Posterior vena cava (tissue), 2 donors: Measurements from ENCODE around the gene SLC38A3. TPM values are rescaled to one million over a fixed set of nuclear protein-coding genes. Genes with fewer than 3 reads are reported as not detected.
"Not testable (repeated sequence)": the region's sequence is repeated elsewhere in the genome, so short reads cannot be mapped to it uniquely, and the experiment has no call there.

Experiments
- DNase-seq: peaks from one replicate; pipeline ENCODE4 v3.0.0-alpha.2; 2020; ENCODE audit warnings: low spot score
- intact Hi-C, 2 donors: fragments of 100-400 bp; cut with DNase I; formaldehyde crosslinking; loops; one replicate each; pipeline versions ENCODE4 v1.14.1 to v1.14.2; 2022 to 2023
- total RNA-seq, 2 donors: library from RNA; stranded (reverse); fragmentation: NEBNext Ultra II Directional; extraction: Animal tissue kit (Norgen Biotek cat#: 25700); gene quantifications; one replicate each; pipeline ENCODE4 v1.2.1, GENCODE V29; 2021
- donor health status: DM: yes; HTN: yes; CAD: no.
- donor health status: DM: yes; HTN: yes; CAD: no.

The SLC38A3 gene
- total RNA-seq, 2 donors from 2014 or later: 0.37 to 0.62 TPM

GRCh38 chr3:50241713-50242380, 36.8 kb downstream of the SLC38A3 start:
- DNase-seq: no peak
- intact Hi-C loops: no loop called here

- intact Hi-C loops: no loop called here
- no peak for DNase-seq
Measured at GRCh38 chr3:50242381-50242770, 37.3 kb downstream of the SLC38A3 start.

- peak; percentile 93 for DNase-seq
- intact Hi-C loops: no loop called here
Measured at GRCh38 chr3:50242851-50243542, 37.9 kb downstream of the SLC38A3 start.

GRCh38 chr3:50243543-50243895, 38.4 kb downstream of the SLC38A3 start:
- intact Hi-C loops: no loop called here

GRCh38 chr3:50244813-50245212, 39.7 kb downstream of the SLC38A3 start:
- intact Hi-C loops, DNase-seq: not testable (repeated sequence)

More at GRCh38 chr3:50243543-50243895, 38.4 kb downstream of the SLC38A3 start:
- DNase-seq: no peak

GRCh38 chr3:50245251-50245745, 40.2 kb downstream of the SLC38A3 start:
- intact Hi-C loops: no loop called here

GRCh38 chr3:50245831-50246516, 40.9 kb downstream of the SLC38A3 start:
- DNase-seq: peak; percentile 98
- intact Hi-C loops: loop anchor here in 1 of 2 donors (2.0 kb wide), 1 partner anchor 19 kb away; no protein-coding TSS in a partner anchor

More at GRCh38 chr3:50245251-50245745, 40.2 kb downstream of the SLC38A3 start:
- no peak for DNase-seq

GRCh38 chr3:50246517-50246954, 41.5 kb downstream of the SLC38A3 start:
- intact Hi-C loops: loop anchor here in 1 of 2 donors (2.0 kb wide), 1 partner anchor 20 kb away; no protein-coding TSS in a partner anchor
- peak; percentile 80 for DNase-seq

- intact Hi-C loops: no loop called here
- DNase-seq: no peak
Measured at GRCh38 chr3:50248387-50248786, 43.3 kb downstream of the SLC38A3 start.

GRCh38 chr3:50249457-50249856, 44.4 kb downstream of the SLC38A3 start:
- intact Hi-C loops: no loop called here
- DNase-seq: no peak

- intact Hi-C loops: loop anchor here in 1 of 2 donors (5.0 kb wide), 1 partner anchor 1973 kb away; no protein-coding TSS in a partner anchor
- no peak for DNase-seq
Measured at GRCh38 chr3:50250514-50250913, 45.4 kb downstream of the SLC38A3 start.

- no peak for DNase-seq
- intact Hi-C loops: loop anchor here in 1 of 2 donors (5.0 kb wide), 1 partner anchor 1974 kb away; no protein-coding TSS in a partner anchor
Measured at GRCh38 chr3:50251220-50251619, 46.1 kb downstream of the SLC38A3 start.

GRCh38 chr3:50254577-50255250, 49.6 kb downstream of the SLC38A3 start:
- peak; percentile 92 for DNase-seq
- intact Hi-C loops: loop anchor here in 1 of 2 donors (5.0 kb wide), 1 partner anchor 1977 kb away; no protein-coding TSS in a partner anchor

- DNase-seq: no peak
- intact Hi-C loops: no loop called here
Measured at GRCh38 chr3:50255251-50255615, 50.2 kb downstream of the SLC38A3 start.

GRCh38 chr3:50256978-50257890, 52.2 kb downstream of the SLC38A3 start:
- intact Hi-C loops: no loop called here
- DNase-seq: no peak

GRCh38 chr3:50258029-50258680, 53.1 kb downstream of the SLC38A3 start:
- peak; percentile 79 for DNase-seq
- intact Hi-C loops: no loop called here

- no peak for DNase-seq
- intact Hi-C loops: no loop called here
Measured at GRCh38 chr3:50258979-50259378, 53.9 kb downstream of the SLC38A3 start.
